ENCODE results near the gene LPIN3.

DNA sequence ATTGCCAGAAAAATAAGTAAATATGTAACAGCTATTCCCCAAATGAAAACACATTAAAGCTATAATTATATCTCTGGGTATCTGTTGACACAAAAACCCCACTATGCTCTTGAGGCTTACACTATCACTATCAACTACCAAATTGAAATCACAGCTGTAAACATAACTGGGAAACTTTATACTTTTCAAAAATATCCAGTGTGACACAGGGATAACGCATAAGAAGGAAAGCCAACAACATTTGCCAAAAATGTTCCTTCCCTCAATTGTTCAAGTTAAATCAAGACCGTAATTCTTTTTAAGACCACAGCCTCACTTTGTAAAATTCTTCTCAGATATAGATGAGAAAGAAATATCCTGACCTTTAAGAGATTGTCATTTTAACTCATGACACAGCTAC, 26.2 kb upstream of the LPIN3 start:
- TF ChIP-seq, protein P1, sequence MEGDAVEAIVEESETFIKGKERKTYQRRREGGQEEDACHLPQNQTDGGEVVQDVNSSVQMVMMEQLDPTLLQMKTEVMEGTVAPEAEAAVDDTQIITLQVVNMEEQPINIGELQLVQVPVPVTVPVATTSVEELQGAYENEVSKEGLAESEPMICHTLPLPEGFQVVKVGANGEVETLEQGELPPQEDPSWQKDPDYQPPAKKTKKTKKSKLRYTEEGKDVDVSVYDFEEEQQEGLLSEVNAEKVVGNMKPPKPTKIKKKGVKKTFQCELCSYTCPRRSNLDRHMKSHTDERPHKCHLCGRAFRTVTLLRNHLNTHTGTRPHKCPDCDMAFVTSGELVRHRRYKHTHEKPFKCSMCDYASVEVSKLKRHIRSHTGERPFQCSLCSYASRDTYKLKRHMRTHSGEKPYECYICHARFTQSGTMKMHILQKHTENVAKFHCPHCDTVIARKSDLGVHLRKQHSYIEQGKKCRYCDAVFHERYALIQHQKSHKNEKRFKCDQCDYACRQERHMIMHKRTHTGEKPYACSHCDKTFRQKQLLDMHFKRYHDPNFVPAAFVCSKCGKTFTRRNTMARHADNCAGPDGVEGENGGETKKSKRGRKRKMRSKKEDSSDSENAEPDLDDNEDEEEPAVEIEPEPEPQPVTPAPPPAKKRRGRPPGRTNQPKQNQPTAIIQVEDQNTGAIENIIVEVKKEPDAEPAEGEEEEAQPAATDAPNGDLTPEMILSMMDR (IDR thresholded peaks at IDR 0.05), result no peak
- no peak for TF ChIP-seq POLR2A (IDR thresholded peaks at IDR 0.05)

All from Peyer's patch (tissue), 4 donors.